Erythroblast (primary cell): ENCODE measurements around the gene PLEKHH3.

Experiments used
- GATA1 ChIP-seq: IDR thresholded peaks from 2 replicates; pipeline ENCODE4 v1.6.1; 2011; ENCODE audit warnings: low read depth, mild to moderate bottlenecking, control low read depth, low read length, moderate library complexity
- POLR2A ChIP-seq: IDR thresholded peaks from 2 replicates; pipeline ENCODE4 v1.6.1; 2011; ENCODE audit warnings: mild to moderate bottlenecking, low read length

DNA sequence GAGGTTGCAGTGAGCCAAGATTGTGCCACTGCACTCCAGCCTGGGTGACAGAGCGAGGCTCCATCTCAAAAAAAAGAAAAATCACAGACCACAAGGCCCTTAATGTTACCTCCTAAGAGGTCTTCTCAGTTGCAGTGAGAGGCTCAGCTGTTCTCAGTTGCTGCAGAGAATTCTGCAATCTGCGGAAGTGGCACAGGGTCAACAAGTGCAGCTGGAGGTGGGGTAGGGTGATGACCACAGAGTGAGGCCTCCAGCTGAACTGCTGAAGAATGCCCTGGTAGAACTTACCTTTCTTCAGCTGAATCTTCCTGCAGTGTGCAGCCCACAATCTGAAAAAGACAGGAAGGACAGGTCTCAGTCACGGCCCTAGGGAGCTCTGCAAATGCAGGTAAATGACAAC lies 31.8 kb upstream of the PLEKHH3 start:
- no peak for TF ChIP-seq POLR2A
- TF ChIP-seq GATA1 = no peak
